Measurements from ENCODE around the gene TPBGL.

DNA sequence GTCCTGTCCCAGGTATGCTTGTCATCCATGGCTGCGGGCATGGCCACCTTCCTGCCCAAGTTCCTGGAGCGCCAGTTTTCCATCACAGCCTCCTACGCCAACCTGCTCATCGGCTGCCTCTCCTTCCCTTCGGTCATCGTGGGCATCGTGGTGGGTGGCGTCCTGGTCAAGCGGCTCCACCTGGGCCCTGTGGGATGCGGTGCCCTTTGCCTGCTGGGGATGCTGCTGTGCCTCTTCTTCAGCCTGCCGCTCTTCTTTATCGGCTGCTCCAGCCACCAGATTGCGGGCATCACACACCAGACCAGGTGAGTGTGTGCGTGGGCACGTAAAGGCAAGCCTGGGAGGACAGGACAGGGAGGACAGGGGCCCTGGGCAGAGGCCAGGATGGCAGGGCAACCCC, 47.3 kb upstream of the TPBGL start:
- TF ChIP-seq BHLHE40 (IDR thresholded peaks at IDR 0.05; ENCODE audit: borderline replicate concordance), result no peak
- no peak for TF ChIP-seq FOXA1 (IDR thresholded peaks at IDR 0.05)
- no peak for TF ChIP-seq SP1 (IDR thresholded peaks at IDR 0.05)
- TF ChIP-seq LEF1 (IDR thresholded peaks at IDR 0.05; ENCODE audit: borderline replicate concordance), result no peak
- no peak for TF ChIP-seq FOXM1 (IDR thresholded peaks at IDR 0.05; ENCODE audit: borderline replicate concordance)
- no peak for TF ChIP-seq NFRKB (IDR thresholded peaks at IDR 0.05)
- TF ChIP-seq ARNT (IDR thresholded peaks at IDR 0.05), result no peak
- no peak for TF ChIP-seq CTBP1 (IDR thresholded peaks at IDR 0.05; ENCODE audit: borderline replicate concordance)

All from HEK293T (cell line).